GM12878 (cell line): ENCODE results near the gene OR5AR1. TPM values are rescaled to one million over a fixed set of nuclear protein-coding genes. Genes with fewer than 3 reads are reported as not detected.

Experiments used
- FOXM1 ChIP-seq: IDR thresholded peaks from 2 replicates; pipeline ENCODE4 v1.6.1; 2012; ENCODE audit warnings: low read depth, mild to moderate bottlenecking, inconsistent platforms, low read length, moderate library complexity
- HDAC6 ChIP-seq: fragments of 200-600 bp; sonication (generic); IDR thresholded peaks from one replicate; pipeline ENCODE4 v1.8.0; 2017; ENCODE audit warnings: antibody characterized with exemption; ENCODE audit not compliant: unreplicated experiment
- IRF4 ChIP-seq: IDR thresholded peaks from 2 replicates; pipeline ENCODE4 v1.6.1; 2011; ENCODE audit warnings: low read depth, low read length
- MTA2 ChIP-seq: fragments of 450-650 bp; IDR thresholded peaks from 2 replicates; pipeline ENCODE4 v1.6.1; 2016; ENCODE audit warnings: low read depth, mild to moderate bottlenecking, moderate library complexity
- RAD21 ChIP-seq: IDR thresholded peaks from 2 replicates; pipeline ENCODE4 v1.6.1; 2011; ENCODE audit warnings: mild to moderate bottlenecking, low read depth, low read length, moderate library complexity; ENCODE audit not compliant: insufficient read depth
- RAD51 ChIP-seq: fragments of 450-650 bp; IDR thresholded peaks from 2 replicates; pipeline ENCODE4 v1.6.1; 2016; ENCODE audit warnings: moderate library complexity, mild to moderate bottlenecking, inconsistent platforms
- RUNX3 ChIP-seq: IDR thresholded peaks from 2 replicates; pipeline ENCODE4 v1.6.1; 2012; ENCODE audit warnings: low read length, inconsistent platforms
- WRNIP1 ChIP-seq: IDR thresholded peaks from 2 replicates; pipeline ENCODE4 v1.6.1; 2011; ENCODE audit warnings: low read depth, low read length, improper control_type of control experiment, borderline replicate concordance
- ZBED1 ChIP-seq: IDR thresholded peaks from 2 replicates; pipeline ENCODE4 v1.6.1; 2016; ENCODE audit warnings: borderline replicate concordance
- ZNF274 ChIP-seq: IDR thresholded peaks from one replicate; pipeline ENCODE4 v1.8.0; 2011; ENCODE audit not compliant: insufficient read length, insufficient read depth
- polyA plus RNA-seq, 11 experiments: library from polyadenylated mRNA; depleted of rRNA in 4 of 11; unstranded in 6 of 11; stranded (reverse) in 5 of 11; fragments of >200 nt; fragmentation: Nextera tagmentation in 4 of 11; fragmentation: Illumina TruSeq in 1 of 11; extraction: Ambion mirVana in 4 of 11; extraction: Trizol in 1 of 11; gene quantifications; 1 replicate in 1 of 11; 2 replicates in 10 of 11; pipeline versions ENCODE4 v1.2.1 to v1.2.3, GENCODE V29; 2011 to 2016; ENCODE audit warnings: inconsistent platforms in 2 of 11, missing spikeins in 2 of 11, low read depth in 1 of 11
- total RNA-seq, 4 experiments: library from RNA; depleted of rRNA in 3 of 4; stranded (reverse); fragments of >200 nt in 3 of 4; fragmentation: Illumina TruSeq in 1 of 4; extraction: Trizol in 1 of 4; gene quantifications; 2 replicates each; pipeline versions ENCODE4 v1.2.1 to v1.2.3, GENCODE V29; 2013 to 2021
- TF ChIP-seq, protein P1 (sequence below): fragments of 450-650 bp; IDR thresholded peaks from 2 replicates; pipeline ENCODE4 v1.6.1; 2016; ENCODE audit warnings: mild to moderate bottlenecking
- TF ChIP-seq, protein P2 (sequence below): IDR thresholded peaks from 2 replicates; pipeline ENCODE4 v1.6.1; 2012; ENCODE audit warnings: low read depth, low read length, improper control_type of control experiment
- TF ChIP-seq, protein P3 (sequence below): fragments of 150-350 bp; IDR thresholded peaks from 2 replicates; pipeline ENCODE4 v1.6.1; 2016; ENCODE audit warnings: low read depth, low read length
- TF ChIP-seq, protein P4 (sequence below): IDR thresholded peaks from 2 replicates; pipeline ENCODE4 v1.6.1; 2011; ENCODE audit warnings: borderline replicate concordance, low read depth, mild to moderate bottlenecking, moderate library complexity, mixed read lengths, low read length; ENCODE audit not compliant: insufficient read depth; ENCODE audit errors: extremely low read length
- TF ChIP-seq, protein P5 (sequence below), 3 experiments: IDR thresholded peaks in 2 of 3; conservative IDR thresholded peaks in 1 of 3; 2 replicates each; pipeline ENCODE4 v1.5.1; 2011; ENCODE audit warnings: low read depth in 3 of 3, low read length in 3 of 3, mild to moderate bottlenecking in 3 of 3, control low read depth in 2 of 3, moderate library complexity in 2 of 3, inconsistent platforms in 1 of 3, mixed read lengths in 1 of 3; ENCODE audit not compliant: control insufficient read depth in 2 of 3, insufficient read depth in 1 of 3; ENCODE audit errors: extremely low read depth in 1 of 3
- TF ChIP-seq, protein P6 (sequence below): fragments of 450-650 bp; IDR thresholded peaks from 2 replicates; pipeline ENCODE4 v1.6.1; 2014; ENCODE audit warnings: mild to moderate bottlenecking
- TF ChIP-seq, protein P7 (sequence below): IDR thresholded peaks from 2 replicates; pipeline ENCODE4 v1.6.1; 2011; ENCODE audit warnings: low read depth, mild to moderate bottlenecking, low read length, moderate library complexity, borderline replicate concordance; ENCODE audit errors: extremely low read depth
- TF ChIP-seq, protein P8 (sequence below): IDR thresholded peaks from 2 replicates; pipeline ENCODE4 v1.6.1; 2012; ENCODE audit warnings: low read length, inconsistent platforms

Gene OR5AR1
- total and polyA plus RNA-seq, 10 of the 15 experiments (the other 5 are each of a cell fraction or from before 2014, with no cell fraction given), result not detected

DNA sequence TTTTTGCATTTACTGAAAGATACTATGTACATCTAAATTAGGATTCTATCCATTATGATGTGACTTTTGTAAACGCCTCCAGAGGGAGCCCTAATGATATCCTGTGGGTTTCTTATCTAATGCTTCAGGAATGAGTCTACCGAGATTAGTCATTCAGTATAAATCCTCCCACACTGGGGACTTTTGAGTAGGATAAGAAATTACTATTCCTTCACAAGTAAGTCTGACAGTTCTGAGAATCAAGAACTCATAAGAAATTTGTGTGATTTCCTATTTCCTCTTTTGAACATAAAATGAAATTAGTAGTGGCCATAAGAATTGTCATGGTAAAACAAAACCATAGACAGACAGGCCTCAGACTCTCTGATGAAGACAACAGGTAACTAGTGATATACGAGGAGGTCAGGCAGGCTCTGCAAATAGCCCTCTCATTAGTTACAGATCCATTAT, 38.8 kb upstream of the OR5AR1 start (continued):
- no peak for TF ChIP-seq WRNIP1
- TF ChIP-seq HDAC6, result no peak
- no peak for TF ChIP-seq ZNF274
- TF ChIP-seq ZBED1, result no peak
- peak; percentile 35; the same call in 1 of the 2 replicates for TF ChIP-seq IRF4
- TF ChIP-seq RUNX3, result peak; percentile 65
- TF ChIP-seq FOXM1, result peak; percentile 57; the same call in 1 of the 2 replicates
- TF ChIP-seq RAD21, result peak; percentile 48; the same call in 1 of the 2 replicates
- TF ChIP-seq MTA2, result peak; percentile 86
- TF ChIP-seq, protein P1, sequence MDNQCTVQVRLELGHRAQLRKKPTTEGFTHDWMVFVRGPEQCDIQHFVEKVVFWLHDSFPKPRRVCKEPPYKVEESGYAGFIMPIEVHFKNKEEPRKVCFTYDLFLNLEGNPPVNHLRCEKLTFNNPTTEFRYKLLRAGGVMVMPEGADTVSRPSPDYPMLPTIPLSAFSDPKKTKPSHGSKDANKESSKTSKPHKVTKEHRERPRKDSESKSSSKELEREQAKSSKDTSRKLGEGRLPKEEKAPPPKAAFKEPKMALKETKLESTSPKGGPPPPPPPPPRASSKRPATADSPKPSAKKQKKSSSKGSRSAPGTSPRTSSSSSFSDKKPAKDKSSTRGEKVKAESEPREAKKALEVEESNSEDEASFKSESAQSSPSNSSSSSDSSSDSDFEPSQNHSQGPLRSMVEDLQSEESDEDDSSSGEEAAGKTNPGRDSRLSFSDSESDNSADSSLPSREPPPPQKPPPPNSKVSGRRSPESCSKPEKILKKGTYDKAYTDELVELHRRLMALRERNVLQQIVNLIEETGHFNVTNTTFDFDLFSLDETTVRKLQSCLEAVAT, result no peak
- TF ChIP-seq, protein P2, sequence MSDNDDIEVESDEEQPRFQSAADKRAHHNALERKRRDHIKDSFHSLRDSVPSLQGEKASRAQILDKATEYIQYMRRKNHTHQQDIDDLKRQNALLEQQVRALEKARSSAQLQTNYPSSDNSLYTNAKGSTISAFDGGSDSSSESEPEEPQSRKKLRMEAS, result no peak
- TF ChIP-seq RAD51, result no peak
- TF ChIP-seq, protein P3, sequence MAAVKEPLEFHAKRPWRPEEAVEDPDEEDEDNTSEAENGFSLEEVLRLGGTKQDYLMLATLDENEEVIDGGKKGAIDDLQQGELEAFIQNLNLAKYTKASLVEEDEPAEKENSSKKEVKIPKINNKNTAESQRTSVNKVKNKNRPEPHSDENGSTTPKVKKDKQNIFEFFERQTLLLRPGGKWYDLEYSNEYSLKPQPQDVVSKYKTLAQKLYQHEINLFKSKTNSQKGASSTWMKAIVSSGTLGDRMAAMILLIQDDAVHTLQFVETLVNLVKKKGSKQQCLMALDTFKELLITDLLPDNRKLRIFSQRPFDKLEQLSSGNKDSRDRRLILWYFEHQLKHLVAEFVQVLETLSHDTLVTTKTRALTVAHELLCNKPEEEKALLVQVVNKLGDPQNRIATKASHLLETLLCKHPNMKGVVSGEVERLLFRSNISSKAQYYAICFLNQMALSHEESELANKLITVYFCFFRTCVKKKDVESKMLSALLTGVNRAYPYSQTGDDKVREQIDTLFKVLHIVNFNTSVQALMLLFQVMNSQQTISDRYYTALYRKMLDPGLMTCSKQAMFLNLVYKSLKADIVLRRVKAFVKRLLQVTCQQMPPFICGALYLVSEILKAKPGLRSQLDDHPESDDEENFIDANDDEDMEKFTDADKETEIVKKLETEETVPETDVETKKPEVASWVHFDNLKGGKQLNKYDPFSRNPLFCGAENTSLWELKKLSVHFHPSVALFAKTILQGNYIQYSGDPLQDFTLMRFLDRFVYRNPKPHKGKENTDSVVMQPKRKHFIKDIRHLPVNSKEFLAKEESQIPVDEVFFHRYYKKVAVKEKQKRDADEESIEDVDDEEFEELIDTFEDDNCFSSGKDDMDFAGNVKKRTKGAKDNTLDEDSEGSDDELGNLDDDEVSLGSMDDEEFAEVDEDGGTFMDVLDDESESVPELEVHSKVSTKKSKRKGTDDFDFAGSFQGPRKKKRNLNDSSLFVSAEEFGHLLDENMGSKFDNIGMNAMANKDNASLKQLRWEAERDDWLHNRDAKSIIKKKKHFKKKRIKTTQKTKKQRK, result no peak
- TF ChIP-seq, protein P4, sequence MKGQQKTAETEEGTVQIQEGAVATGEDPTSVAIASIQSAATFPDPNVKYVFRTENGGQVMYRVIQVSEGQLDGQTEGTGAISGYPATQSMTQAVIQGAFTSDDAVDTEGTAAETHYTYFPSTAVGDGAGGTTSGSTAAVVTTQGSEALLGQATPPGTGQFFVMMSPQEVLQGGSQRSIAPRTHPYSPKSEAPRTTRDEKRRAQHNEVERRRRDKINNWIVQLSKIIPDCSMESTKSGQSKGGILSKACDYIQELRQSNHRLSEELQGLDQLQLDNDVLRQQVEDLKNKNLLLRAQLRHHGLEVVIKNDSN, result no peak
- TF ChIP-seq, protein P5, sequence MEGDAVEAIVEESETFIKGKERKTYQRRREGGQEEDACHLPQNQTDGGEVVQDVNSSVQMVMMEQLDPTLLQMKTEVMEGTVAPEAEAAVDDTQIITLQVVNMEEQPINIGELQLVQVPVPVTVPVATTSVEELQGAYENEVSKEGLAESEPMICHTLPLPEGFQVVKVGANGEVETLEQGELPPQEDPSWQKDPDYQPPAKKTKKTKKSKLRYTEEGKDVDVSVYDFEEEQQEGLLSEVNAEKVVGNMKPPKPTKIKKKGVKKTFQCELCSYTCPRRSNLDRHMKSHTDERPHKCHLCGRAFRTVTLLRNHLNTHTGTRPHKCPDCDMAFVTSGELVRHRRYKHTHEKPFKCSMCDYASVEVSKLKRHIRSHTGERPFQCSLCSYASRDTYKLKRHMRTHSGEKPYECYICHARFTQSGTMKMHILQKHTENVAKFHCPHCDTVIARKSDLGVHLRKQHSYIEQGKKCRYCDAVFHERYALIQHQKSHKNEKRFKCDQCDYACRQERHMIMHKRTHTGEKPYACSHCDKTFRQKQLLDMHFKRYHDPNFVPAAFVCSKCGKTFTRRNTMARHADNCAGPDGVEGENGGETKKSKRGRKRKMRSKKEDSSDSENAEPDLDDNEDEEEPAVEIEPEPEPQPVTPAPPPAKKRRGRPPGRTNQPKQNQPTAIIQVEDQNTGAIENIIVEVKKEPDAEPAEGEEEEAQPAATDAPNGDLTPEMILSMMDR (IDR thresholded peaks at IDR 0.05 in 2 of 3, conservative IDR thresholded peaks at IDR 0.05 in 1 of 3; ENCODE audit: control insufficient read depth in 2 of 3, extremely low read depth in 1 of 3, insufficient read depth in 1 of 3, low read depth in 3 of 3, low read length in 3 of 3), result peak; percentile 12 to 44 (median 29); a peak in 1 of 6 replicates
- TF ChIP-seq, protein P6, sequence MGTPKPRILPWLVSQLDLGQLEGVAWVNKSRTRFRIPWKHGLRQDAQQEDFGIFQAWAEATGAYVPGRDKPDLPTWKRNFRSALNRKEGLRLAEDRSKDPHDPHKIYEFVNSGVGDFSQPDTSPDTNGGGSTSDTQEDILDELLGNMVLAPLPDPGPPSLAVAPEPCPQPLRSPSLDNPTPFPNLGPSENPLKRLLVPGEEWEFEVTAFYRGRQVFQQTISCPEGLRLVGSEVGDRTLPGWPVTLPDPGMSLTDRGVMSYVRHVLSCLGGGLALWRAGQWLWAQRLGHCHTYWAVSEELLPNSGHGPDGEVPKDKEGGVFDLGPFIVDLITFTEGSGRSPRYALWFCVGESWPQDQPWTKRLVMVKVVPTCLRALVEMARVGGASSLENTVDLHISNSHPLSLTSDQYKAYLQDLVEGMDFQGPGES, result no peak
- TF ChIP-seq, protein P7, sequence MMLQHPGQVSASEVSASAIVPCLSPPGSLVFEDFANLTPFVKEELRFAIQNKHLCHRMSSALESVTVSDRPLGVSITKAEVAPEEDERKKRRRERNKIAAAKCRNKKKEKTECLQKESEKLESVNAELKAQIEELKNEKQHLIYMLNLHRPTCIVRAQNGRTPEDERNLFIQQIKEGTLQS, result no peak
- TF ChIP-seq, protein P8, sequence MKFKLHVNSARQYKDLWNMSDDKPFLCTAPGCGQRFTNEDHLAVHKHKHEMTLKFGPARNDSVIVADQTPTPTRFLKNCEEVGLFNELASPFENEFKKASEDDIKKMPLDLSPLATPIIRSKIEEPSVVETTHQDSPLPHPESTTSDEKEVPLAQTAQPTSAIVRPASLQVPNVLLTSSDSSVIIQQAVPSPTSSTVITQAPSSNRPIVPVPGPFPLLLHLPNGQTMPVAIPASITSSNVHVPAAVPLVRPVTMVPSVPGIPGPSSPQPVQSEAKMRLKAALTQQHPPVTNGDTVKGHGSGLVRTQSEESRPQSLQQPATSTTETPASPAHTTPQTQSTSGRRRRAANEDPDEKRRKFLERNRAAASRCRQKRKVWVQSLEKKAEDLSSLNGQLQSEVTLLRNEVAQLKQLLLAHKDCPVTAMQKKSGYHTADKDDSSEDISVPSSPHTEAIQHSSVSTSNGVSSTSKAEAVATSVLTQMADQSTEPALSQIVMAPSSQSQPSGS, result peak; percentile 49
